HG03095 (cell line): ENCODE data around the gene PRRX1.

Experiments
- ATAC-seq: cut with Tn5 transposase; IDR thresholded peaks from one replicate; pipeline ENCODE4 v1.9.1; 2021; ENCODE audit warnings: moderate library complexity; ENCODE audit not compliant: unreplicated experiment

Gene PRRX1

DNA sequence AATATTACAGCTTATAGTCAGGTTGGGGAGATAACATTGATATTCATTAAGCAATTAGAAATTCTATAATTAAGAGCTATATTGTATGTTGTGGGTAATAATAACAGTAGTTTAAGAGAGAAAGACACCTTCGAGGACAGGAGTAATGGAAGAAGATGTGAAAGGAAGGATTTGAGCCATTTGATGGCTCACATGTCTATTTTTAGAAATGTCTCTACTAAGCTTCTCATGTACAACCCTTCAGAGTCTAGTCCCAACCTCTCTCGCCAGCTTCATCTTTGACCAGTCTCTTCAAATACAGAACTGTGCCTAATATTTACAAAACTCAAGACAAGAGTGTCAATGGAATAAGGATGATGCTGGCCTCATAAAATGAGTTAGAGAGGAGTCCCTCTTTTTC is 95.1 kb downstream of the PRRX1 start:
- ATAC-seq, result no peak

GRCh38 chr1:170765279-170765678 is 101.3 kb downstream of the PRRX1 start:
- no peak for ATAC-seq

DNA sequence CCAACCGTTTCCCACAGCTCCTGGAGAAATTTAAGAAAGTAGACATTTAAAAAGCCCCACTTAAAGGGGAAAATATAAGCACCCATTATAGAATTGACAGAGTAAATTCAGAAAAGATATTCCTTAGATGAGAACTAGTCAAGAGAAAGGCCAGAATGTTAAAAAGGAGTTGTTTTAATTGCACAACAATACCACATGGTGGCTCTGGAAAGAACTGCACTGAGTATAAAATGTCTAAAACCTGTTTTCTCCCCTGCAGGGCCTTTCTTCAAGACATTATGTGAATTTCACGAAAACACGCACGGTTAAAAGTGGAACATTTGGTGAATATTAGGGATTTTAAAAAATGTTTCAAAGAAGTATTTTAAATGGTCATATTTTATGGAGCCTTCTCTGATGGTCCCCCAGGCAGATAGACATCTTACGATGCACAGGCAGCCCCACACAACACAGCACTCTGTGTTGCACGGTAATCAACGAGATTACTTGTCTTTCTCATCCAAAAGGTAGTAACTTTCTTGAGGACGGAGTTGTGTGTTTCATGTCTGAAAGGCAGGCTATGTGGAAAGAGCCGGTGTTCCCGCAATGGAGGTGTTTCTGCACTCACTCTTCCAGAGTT is 101.9 kb downstream of the PRRX1 start:
- no peak for ATAC-seq

GRCh38 chr1:170768929-170769328 is 105.0 kb downstream of the PRRX1 start:
- no peak for ATAC-seq

DNA sequence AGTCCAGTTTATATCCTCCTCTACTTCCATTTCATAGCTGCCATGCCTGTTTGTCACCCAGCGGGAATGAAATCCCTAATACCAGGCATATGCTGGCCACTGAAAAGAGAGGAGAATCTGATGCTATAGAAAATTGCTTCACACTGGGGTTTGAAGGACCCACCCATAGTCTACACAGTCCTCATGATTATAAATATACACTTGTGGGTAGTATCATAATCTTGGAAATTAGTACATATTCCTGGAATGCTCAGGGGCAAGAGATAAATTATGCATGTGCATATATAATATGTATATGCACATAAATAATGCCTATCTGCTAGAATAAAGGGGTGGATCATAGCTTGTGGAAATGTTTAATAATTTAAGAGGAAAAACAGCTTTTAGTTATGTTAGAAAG is 105.8 kb downstream of the PRRX1 start:
- ATAC-seq, result no peak

DNA sequence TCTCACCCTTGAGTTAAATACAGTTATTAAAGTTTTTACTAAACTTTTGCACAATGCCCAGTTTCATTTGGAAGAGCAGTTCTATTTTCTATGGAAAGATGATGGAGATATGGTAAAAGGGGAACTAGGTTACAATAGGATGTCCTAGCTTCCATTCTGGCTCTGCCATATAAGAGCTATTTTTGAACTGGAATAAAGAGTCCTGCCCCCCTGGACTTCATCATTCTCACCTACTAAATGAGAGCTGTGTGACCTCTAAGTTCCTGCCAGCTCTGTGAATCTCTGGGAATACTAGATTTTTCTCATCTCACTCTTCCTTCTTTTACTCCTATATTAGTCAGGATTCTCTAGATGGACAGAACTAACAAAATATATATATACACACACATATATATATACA is 106.3 kb downstream of the PRRX1 start:
- no peak for ATAC-seq

- no peak for ATAC-seq
Observed at GRCh38 chr1:170776252-170776651, 112.3 kb downstream of the PRRX1 start.

DNA sequence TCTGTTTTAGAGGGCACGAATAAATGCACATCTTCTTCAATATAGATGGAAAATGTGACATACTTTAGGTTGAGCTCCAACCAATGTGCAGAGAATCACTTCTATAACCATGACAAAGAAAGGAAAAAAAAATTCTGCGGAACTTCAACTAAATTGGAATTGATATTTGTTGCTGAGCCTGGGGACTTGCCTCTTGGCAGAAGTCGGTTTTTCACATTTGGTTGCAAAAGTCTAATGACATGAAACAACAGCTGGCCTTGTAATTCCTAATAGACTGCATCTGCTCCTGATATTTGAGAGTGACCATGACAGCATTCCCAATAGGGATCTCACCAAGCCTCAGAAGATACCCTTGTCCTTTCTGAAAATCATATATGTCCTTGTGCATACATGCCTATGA is 112.8 kb downstream of the PRRX1 start:
- ATAC-seq, result no peak
